ENCODE measurements around the gene COLEC12.

Gene COLEC12

GRCh38 chr18:390741-391478 is 109.6 kb downstream of the COLEC12 start:
- H3K18ac ChIP-seq (ENCODE audit: low read length) = no peak overlapping the region
- H3K9ac ChIP-seq (ENCODE audit: low read length) = no peak overlapping the region
- no peak for DNase-seq
- H2BK120ac ChIP-seq (ENCODE audit: insufficient read depth, low read length, poor library complexity) = no peak overlapping the region
- no peak overlapping the region for H2BK12ac ChIP-seq (ENCODE audit: low read length)
- H4K91ac ChIP-seq (ENCODE audit: low read depth, low read length) = no peak overlapping the region
- H3K4me1 ChIP-seq (ENCODE audit: control insufficient read depth in 1 of 2, insufficient read depth in 2 of 2, low read length in 2 of 2) = no peaks in the 10 kb centered on the region
- no peak overlapping the region for H4K12ac ChIP-seq (ENCODE audit: low read depth, low read length)
- H2AFZ ChIP-seq (ENCODE audit: insufficient read depth, low read length, poor library complexity) = no peak overlapping the region
- no peak overlapping the region for H3K4me2 ChIP-seq (ENCODE audit: low read length)
- no peak overlapping the region for H3K23ac ChIP-seq (ENCODE audit: low read length)
- H3K9me3 ChIP-seq (ENCODE audit: insufficient read depth, low read depth, low read length) = no peaks in the 10 kb centered on the region
- no peaks in the 10 kb centered on the region for H3K27me3 ChIP-seq (ENCODE audit: insufficient read depth, low read length)
- H3K79me1 ChIP-seq (ENCODE audit: low read length) = no peaks in the 10 kb centered on the region
- H3K27ac ChIP-seq (ENCODE audit: low read depth, low read length) = no peak overlapping the region
- no peak overlapping the region for H4K8ac ChIP-seq (ENCODE audit: low read depth, low read length)
- H3K14ac ChIP-seq (ENCODE audit: low read length) = no peak overlapping the region
- no peak overlapping the region for H2BK5ac ChIP-seq (ENCODE audit: low read depth, low read length, poor library complexity)
- no peak overlapping the region for H2AK5ac ChIP-seq (ENCODE audit: low read length)
- H3K36me3 ChIP-seq (ENCODE audit: control insufficient read depth in 1 of 2, insufficient read depth in 2 of 2, low read length in 2 of 2) = no peaks in the 10 kb centered on the region
- H3K4ac ChIP-seq (ENCODE audit: low read depth, low read length) = no peak overlapping the region
- no peak overlapping the region for H3K4me3 ChIP-seq (ENCODE audit: low read depth, low read length)
- WGBS (ENCODE audit: extremely low coverage, insufficient coverage, insufficient read length) = no CpG with 5 or more reads among the region's 13 CpGs
- no peaks in the 10 kb centered on the region for H3K79me2 ChIP-seq (ENCODE audit: control insufficient read depth, insufficient read depth, low read length, poor library complexity)

- Histone ChIP-seq H3K36me3 (ENCODE audit: control insufficient read depth in 1 of 2, insufficient read depth in 2 of 2, low read length in 2 of 2) (no peaks in the 10 kb centered on the region), H3K79me1 (ENCODE audit: low read length) (no peaks in the 10 kb centered on the region), H4K12ac (ENCODE audit: low read depth, low read length) (no peak overlapping the region), H2AK5ac (ENCODE audit: low read length) (no peak overlapping the region), H3K4me2 (ENCODE audit: low read length) (no peak overlapping the region), H3K9me3 (ENCODE audit: insufficient read depth, low read depth, low read length) (no peaks in the 10 kb centered on the region), H3K27me3 (ENCODE audit: insufficient read depth, low read length) (no peaks in the 10 kb centered on the region), H2BK120ac (ENCODE audit: insufficient read depth, low read length, poor library complexity) (no peak overlapping the region), H2BK12ac (ENCODE audit: low read length) (no peak overlapping the region), H3K27ac (ENCODE audit: low read depth, low read length) (no peak overlapping the region), H3K18ac (ENCODE audit: low read length) (no peak overlapping the region), H4K91ac (ENCODE audit: low read depth, low read length) (no peak overlapping the region), H4K8ac (ENCODE audit: low read depth, low read length) (no peak overlapping the region), H3K4ac (ENCODE audit: low read depth, low read length) (no peak overlapping the region), H3K9ac (ENCODE audit: low read length) (no peak overlapping the region), H3K79me2 (ENCODE audit: control insufficient read depth, insufficient read depth, low read length, poor library complexity) (no peaks in the 10 kb centered on the region), H2AFZ (ENCODE audit: insufficient read depth, low read length, poor library complexity) (no peak overlapping the region), H3K4me3 (ENCODE audit: low read depth, low read length) (no peak overlapping the region), H3K4me1 (ENCODE audit: control insufficient read depth in 1 of 2, insufficient read depth in 2 of 2, low read length in 2 of 2) (no peaks in the 10 kb centered on the region), H3K14ac (ENCODE audit: low read length) (no peak overlapping the region), H2BK5ac (ENCODE audit: low read depth, low read length, poor library complexity) (no peak overlapping the region), H3K23ac (ENCODE audit: low read length) (no peak overlapping the region)
- no peak for DNase-seq
- no CpG with 5 or more reads among the region's 7 CpGs for WGBS (ENCODE audit: extremely low coverage, insufficient coverage, insufficient read length)
Measured at GRCh38 chr18:389658-390357, 110.7 kb downstream of the COLEC12 start.

GRCh38 chr18:388200-388599 is 112.3 kb downstream of the COLEC12 start:
- Histone ChIP-seq H3K36me3 (ENCODE audit: control insufficient read depth in 1 of 2, insufficient read depth in 2 of 2, low read length in 2 of 2) (no peaks in the 10 kb centered on the region), H2AK5ac (ENCODE audit: low read length) (no peak overlapping the region), H3K4me2 (ENCODE audit: low read length) (no peak overlapping the region), H2AFZ (ENCODE audit: insufficient read depth, low read length, poor library complexity) (no peak overlapping the region), H4K8ac (ENCODE audit: low read depth, low read length) (no peak overlapping the region), H3K27me3 (ENCODE audit: insufficient read depth, low read length) (no peaks in the 10 kb centered on the region), H4K91ac (ENCODE audit: low read depth, low read length) (no peak overlapping the region), H2BK5ac (ENCODE audit: low read depth, low read length, poor library complexity) (no peak overlapping the region), H3K14ac (ENCODE audit: low read length) (no peak overlapping the region), H3K27ac (ENCODE audit: low read depth, low read length) (no peak overlapping the region), H3K4ac (ENCODE audit: low read depth, low read length) (no peak overlapping the region), H3K23ac (ENCODE audit: low read length) (no peak overlapping the region), H3K18ac (ENCODE audit: low read length) (no peak overlapping the region), H3K79me1 (ENCODE audit: low read length) (no peaks in the 10 kb centered on the region), H2BK12ac (ENCODE audit: low read length) (no peak overlapping the region), H3K4me3 (ENCODE audit: low read depth, low read length) (no peak overlapping the region), H3K4me1 (ENCODE audit: control insufficient read depth in 1 of 2, insufficient read depth in 2 of 2, low read length in 2 of 2) (no peaks in the 10 kb centered on the region), H2BK120ac (ENCODE audit: insufficient read depth, low read length, poor library complexity) (no peak overlapping the region), H3K9ac (ENCODE audit: low read length) (no peak overlapping the region), H3K79me2 (ENCODE audit: control insufficient read depth, insufficient read depth, low read length, poor library complexity) (no peaks in the 10 kb centered on the region), H3K9me3 (ENCODE audit: insufficient read depth, low read depth, low read length) (no peaks in the 10 kb centered on the region), H4K12ac (ENCODE audit: low read depth, low read length) (no peak overlapping the region)
- no CpG with 5 or more reads among the region's 5 CpGs for WGBS (ENCODE audit: extremely low coverage, insufficient coverage, insufficient read length)
- no peak for DNase-seq

GRCh38 chr18:386994-387393 is 113.5 kb downstream of the COLEC12 start:
- H3K79me2 ChIP-seq (ENCODE audit: control insufficient read depth, insufficient read depth, low read length, poor library complexity) = no peaks in the 10 kb centered on the region
- peak overlapping the region; percentile 25 for H3K9ac ChIP-seq (ENCODE audit: low read length)
- no peak overlapping the region for H3K23ac ChIP-seq (ENCODE audit: low read length)
- H2BK5ac ChIP-seq (ENCODE audit: low read depth, low read length, poor library complexity) = no peak overlapping the region
- no peak overlapping the region for H3K14ac ChIP-seq (ENCODE audit: low read length)
- H4K12ac ChIP-seq (ENCODE audit: low read depth, low read length) = no peak overlapping the region
- no peak overlapping the region for H3K4me3 ChIP-seq (ENCODE audit: low read depth, low read length)
- no peak overlapping the region for H2BK12ac ChIP-seq (ENCODE audit: low read length)
- H2BK120ac ChIP-seq (ENCODE audit: insufficient read depth, low read length, poor library complexity) = no peak overlapping the region
- no peaks in the 10 kb centered on the region for H3K9me3 ChIP-seq (ENCODE audit: insufficient read depth, low read depth, low read length)
- H3K27ac ChIP-seq (ENCODE audit: low read depth, low read length) = no peak overlapping the region
- H3K4me2 ChIP-seq (ENCODE audit: low read length) = no peak overlapping the region
- DNase-seq = no peak
- H3K18ac ChIP-seq (ENCODE audit: low read length) = no peak overlapping the region
- no peaks in the 10 kb centered on the region for H3K4me1 ChIP-seq (ENCODE audit: control insufficient read depth in 1 of 2, insufficient read depth in 2 of 2, low read length in 2 of 2)
- H3K4ac ChIP-seq (ENCODE audit: low read depth, low read length) = no peak overlapping the region
- no peak overlapping the region for H4K8ac ChIP-seq (ENCODE audit: low read depth, low read length)
- H3K27me3 ChIP-seq (ENCODE audit: insufficient read depth, low read length) = no peaks in the 10 kb centered on the region
- no peaks in the 10 kb centered on the region for H3K36me3 ChIP-seq (ENCODE audit: control insufficient read depth in 1 of 2, insufficient read depth in 2 of 2, low read length in 2 of 2)
- no peak overlapping the region for H4K91ac ChIP-seq (ENCODE audit: low read depth, low read length)
- WGBS (ENCODE audit: extremely low coverage, insufficient coverage, insufficient read length) = no CpG with 5 or more reads among the region's 6 CpGs
- no peak overlapping the region for H2AFZ ChIP-seq (ENCODE audit: insufficient read depth, low read length, poor library complexity)
- no peak overlapping the region for H2AK5ac ChIP-seq (ENCODE audit: low read length)
- H3K79me1 ChIP-seq (ENCODE audit: low read length) = no peaks in the 10 kb centered on the region
